Measurements from ENCODE around the gene APCDD1. TPM values are rescaled to one million over a fixed set of nuclear protein-coding genes. Genes with fewer than 3 reads are reported as not detected.
"Not testable (repeated sequence)": the region's sequence is repeated elsewhere in the genome, so short reads cannot be mapped to it uniquely, and the experiment has no call there.

The APCDD1 gene
- polyA plus RNA-seq, 4 donors: 109 to 142 (median 127) TPM

- no peak for DNase-seq (ENCODE audit: low read depth in 4 of 4, low spot score in 3 of 4)
Observed at GRCh38 chr18:10460414-10461018, 6.1 kb downstream of the APCDD1 start.

GRCh38 chr18:10461989-10462388 is 7.6 kb downstream of the APCDD1 start:
- no peak for DNase-seq (ENCODE audit: low read depth in 4 of 4, low spot score in 3 of 4)

DNA sequence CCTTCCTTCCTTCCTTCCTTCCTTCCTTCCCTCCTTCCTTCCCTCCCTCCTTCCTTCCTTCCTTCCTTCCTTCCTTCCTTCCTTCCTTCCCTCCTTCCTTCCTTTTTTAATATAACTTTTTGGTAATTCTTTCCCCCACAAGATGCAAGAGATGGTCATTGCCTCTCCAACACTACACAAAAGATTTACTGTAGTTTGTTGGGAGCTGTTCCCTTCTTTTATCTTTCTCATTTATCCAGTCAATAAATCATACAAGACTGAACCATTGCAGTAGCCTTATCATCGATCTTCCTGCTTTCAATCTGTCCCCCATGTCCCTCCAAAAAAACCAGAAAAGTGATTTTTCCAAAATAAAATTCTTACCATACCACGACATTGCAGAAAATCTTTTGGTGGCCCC is 8.2 kb downstream of the APCDD1 start:
- no peak for DNase-seq (ENCODE audit: low read depth in 4 of 4, low spot score in 3 of 4)

DNA sequence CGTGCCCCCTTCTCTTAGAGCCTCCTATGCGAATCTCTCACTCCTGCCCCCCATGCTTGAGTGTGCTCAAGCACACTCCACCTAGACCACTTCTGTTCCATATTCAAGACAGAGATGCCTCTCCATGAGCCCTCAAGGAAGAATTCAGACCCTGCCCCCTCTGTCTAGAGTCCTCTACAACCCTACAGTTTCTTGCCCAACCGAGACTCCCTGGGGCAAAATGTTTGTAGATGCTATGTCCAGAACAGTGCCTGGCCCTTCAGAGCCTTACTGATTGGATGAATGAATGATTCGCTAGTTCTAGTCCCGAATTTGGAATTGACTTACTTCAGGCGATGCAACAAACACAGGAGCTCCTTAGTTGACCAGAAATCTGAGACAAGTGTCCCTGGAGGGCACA is 8.7 kb downstream of the APCDD1 start:
- no peak for DNase-seq (ENCODE audit: low read depth in 4 of 4, low spot score in 3 of 4)

- no peak for DNase-seq (ENCODE audit: low read depth in 4 of 4, low spot score in 3 of 4)
Observed at GRCh38 chr18:10463741-10464140, 9.3 kb downstream of the APCDD1 start.

DNA sequence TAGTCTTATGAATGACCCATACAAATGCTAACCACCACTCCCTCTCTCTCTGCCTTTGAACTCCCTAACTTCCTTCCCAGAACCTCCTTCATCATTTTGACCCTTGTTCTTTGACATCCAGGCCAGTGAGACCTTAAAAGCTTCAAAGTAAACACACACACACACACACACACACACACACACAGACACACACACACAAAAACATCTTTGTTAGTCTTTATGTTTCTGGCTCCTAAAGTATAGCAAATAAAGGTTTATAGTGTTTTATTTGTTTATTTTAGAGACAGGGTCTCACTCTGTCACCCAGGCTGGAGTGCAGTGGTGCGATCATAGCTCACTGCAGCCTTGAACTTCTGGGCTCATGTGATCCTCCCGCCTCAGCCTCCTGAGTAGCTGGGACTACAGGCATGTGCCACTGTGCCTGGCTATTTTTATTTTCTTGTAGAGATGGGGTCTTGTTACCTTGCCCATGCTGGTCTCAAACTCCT is 9.8 kb downstream of the APCDD1 start:
- not testable (repeated sequence) for DNase-seq (ENCODE audit: low read depth in 4 of 4, low spot score in 3 of 4)

GRCh38 chr18:10465174-10465939 is 10.9 kb downstream of the APCDD1 start:
- DNase-seq (ENCODE audit: low read depth in 4 of 4, low spot score in 3 of 4): no peak

DNA sequence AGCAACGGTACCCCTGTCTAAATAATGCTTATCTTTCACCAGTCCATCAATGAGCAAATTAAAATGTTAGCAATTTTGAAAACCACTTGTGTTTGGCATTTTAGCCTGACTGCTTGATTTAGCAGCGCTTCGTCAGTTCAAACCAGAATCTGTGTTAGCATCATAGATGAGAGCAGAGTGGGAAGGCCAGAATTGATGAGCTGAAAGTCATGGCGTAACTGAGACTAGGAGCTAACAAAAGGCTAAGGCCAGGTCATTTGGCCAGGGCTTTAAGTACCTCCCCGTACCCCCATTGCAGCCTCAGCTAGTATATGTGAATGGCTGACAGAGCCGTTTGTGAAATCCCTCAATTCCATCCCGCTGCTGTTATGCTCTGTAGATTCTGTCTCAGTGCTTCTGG is 16.0 kb downstream of the APCDD1 start:
- DNase-seq (ENCODE audit: low read depth in 4 of 4, low spot score in 3 of 4): no peak

DNA sequence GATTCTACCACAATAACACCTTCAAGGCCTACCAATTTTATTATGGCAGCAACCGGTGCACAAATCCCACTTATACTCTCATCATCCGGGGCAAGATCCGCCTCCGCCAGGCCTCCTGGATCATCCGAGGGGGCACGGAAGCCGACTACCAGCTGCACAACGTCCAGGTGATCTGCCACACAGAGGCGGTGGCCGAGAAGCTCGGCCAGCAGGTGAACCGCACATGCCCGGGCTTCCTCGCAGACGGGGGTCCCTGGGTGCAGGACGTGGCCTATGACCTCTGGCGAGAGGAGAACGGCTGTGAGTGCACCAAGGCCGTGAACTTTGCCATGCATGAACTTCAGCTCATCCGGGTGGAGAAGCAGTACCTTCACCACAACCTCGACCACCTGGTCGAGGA is 17.1 kb downstream of the APCDD1 start:
- DNase-seq (ENCODE audit: low read depth in 4 of 4, low spot score in 3 of 4): no peak

DNA sequence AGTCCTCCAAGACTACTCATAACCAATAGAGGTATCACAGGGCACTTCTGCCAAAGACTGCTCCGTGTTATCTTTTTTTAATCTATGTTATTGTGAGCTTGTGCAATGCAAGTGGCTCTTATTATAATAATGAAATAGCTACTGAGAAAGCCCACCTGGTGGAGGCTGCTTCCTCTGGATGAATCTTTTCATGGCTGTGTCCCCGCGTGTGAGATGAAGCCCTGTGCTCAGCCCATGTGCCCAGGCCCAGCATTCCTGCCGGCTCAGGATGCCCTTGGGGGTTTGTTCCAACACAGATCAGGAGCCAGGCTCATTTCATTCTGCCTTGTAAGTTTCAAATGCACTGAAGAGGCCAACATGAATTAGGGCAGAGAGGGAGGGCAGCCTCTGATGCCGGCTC is 18.7 kb downstream of the APCDD1 start:
- DNase-seq (ENCODE audit: low read depth in 4 of 4, low spot score in 3 of 4): no peak

DNA sequence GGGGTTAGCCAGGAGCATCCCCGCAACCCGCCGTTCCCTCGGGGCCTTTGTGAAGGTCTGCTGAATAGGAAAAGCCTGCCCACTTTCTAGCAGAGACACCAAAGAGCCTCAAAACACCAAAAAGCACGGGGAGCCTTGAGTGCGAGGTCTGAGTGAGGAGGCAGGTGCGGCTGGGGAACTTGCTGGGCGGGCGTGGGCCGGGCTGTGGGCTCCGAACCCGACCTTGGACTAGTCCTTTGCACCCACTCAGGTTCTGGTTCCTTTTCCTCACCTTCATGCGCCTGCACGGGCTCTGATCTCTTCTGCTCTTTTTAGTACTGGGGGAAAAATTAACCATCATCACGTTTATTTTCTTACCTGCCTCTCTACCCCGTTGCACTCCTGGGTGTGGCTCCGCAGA is 19.9 kb downstream of the APCDD1 start:
- DNase-seq (ENCODE audit: low read depth in 4 of 4, low spot score in 3 of 4): no peak

GRCh38 chr18:10475276-10475653 is 20.8 kb downstream of the APCDD1 start:
- DNase-seq (ENCODE audit: low read depth in 4 of 4, low spot score in 3 of 4): no peak

DNA sequence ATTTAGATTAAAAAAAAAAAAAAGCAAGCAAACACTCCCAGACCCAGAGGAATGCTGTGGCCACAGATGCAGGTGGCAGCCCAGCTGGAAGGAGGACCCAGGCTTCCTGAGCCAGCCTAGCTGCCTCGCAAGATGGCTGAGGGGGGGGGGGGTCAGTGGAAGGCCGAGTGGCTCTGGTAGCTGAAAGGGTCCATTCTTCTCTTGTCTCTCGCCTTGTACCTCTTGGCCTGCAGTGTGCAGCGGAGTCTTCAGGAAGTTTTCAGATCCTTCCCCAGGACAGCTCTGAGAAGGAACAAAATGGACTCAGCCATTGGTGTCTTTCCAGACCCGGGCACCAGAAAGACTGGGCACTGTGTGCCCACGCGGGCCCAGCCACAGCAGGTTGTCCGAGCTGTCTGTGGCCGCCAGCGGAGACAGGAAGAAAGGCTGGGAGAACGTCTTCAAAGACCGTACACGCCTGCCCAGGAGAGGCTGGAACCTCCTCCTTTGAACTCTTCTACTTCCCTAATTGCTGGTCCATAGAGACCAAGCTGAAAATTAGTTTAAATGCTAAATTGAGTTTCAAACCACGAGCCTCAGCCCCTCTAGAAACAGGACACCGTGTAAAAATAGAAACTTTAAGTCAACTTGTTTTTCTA is 21.3 kb downstream of the APCDD1 start:
- DNase-seq (ENCODE audit: low read depth in 4 of 4, low spot score in 3 of 4): no peak

DNA sequence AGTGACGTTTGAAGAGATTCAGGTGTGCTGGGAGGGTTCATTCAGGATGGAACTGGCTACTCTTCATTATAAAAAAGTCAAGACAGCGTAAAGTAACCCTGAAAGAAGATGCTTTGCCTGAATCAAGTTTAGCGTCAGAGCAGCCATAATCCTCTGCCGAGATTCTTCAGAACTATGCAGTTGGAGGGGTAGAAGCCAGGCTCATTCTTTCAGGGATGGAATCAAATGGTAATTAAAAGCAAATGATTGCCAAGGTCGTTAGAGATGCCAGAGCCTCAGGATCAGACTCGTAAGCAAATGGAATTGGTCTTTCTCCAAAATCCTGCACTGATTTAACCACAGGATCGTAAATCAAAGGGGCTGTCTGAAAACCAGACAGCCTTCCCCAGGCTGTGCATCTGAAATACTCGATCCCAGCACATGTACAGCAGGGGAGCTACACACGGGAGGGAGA is 21.9 kb downstream of the APCDD1 start:
- DNase-seq (ENCODE audit: low read depth in 4 of 4, low spot score in 3 of 4): no peak

DNA sequence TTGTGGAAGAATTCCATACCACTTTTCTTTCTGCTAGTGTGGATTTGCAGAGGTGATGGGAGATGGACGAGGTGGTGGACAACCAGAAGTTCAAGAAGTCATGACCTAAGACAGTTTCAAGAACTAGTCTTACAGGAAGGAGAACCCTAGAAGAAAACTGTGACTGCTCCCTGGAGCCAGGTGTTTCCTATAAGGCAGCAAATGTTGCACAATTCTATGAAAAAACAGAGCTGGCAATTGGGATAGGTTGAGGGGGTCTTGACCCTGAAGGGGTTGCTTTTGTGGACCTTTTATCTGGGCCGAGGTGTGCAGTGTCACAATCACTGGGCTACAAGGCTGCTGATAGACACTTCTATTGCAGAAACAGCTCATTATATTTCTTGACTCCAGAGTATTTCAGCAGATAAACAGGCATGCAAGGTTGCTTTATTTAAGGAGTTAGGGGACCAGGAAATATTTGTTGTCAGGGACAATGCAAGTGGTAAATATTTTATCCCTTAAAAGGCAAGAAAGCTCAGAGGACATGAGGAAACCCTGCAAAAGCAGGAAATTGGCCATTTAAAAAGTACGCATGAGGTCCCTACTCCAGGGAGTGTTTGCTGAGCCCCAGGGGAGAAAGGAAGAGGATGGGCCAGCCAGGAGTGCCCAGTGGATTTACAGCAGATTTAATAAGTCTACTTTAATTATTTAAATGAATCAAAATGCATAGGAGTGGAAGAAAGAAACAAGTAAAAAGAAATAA is 22.9 kb downstream of the APCDD1 start:
- DNase-seq (ENCODE audit: low read depth in 4 of 4, low spot score in 3 of 4): no peak

- no peak for DNase-seq (ENCODE audit: low read depth in 4 of 4, low spot score in 3 of 4)
Observed at GRCh38 chr18:10477863-10478260, 23.4 kb downstream of the APCDD1 start.

DNA sequence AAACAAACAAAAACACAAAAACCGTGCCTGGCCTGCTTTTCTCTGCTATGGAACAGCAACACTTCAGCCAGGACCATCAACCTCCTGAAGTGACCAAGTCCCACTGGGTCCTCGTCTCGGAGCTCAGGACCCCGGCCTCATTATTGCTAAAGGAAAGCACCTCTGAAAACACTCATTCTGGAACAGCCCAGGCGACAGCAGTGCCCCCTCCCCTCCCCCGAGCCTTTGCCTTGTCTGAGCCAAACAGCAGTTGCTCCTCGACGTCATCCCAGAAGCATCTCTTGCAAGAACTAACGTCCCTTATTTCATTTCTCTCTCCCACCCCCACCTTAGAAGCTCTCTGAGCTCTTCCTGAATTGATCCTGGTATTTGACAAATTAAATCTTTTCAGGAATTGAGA is 27.4 kb downstream of the APCDD1 start:
- DNase-seq (ENCODE audit: low read depth in 4 of 4, low spot score in 3 of 4): no peak

- no peak for DNase-seq (ENCODE audit: low read depth in 4 of 4, low spot score in 3 of 4)
Observed at GRCh38 chr18:10482363-10482984, 28.0 kb downstream of the APCDD1 start.

GRCh38 chr18:10482985-10483949 is 28.8 kb downstream of the APCDD1 start:
- DNase-seq (ENCODE audit: low read depth in 4 of 4, low spot score in 3 of 4): no peak
